Muscle layer of colon (tissue), 2 donors: ENCODE data around the gene SLC16A5.
"Not testable (repeated sequence)": the region's sequence is repeated elsewhere in the genome, so short reads cannot be mapped to it uniquely, and the experiment has no call there.

Experiments
- H3K27ac ChIP-seq: one replicate; pipeline ENCODE4 v1.7.0; 2013; ENCODE audit warnings: low read depth, mild to moderate bottlenecking, low read length, moderate library complexity
- H3K27me3 ChIP-seq, 2 donors: one replicate each; pipeline ENCODE4 v1.7.0; 2013; ENCODE audit warnings: low read length in 2 of 2, mild to moderate bottlenecking in 2 of 2; ENCODE audit not compliant: insufficient read depth in 2 of 2, control insufficient read depth in 1 of 2
- H3K36me3 ChIP-seq: one replicate; pipeline ENCODE4 v1.7.0; 2013; ENCODE audit warnings: mild to moderate bottlenecking, low read length; ENCODE audit not compliant: insufficient read depth
- H3K4me1 ChIP-seq: one replicate; pipeline ENCODE4 v1.7.0; 2013; ENCODE audit warnings: mild to moderate bottlenecking, low read length; ENCODE audit not compliant: insufficient read depth
- H3K4me3 ChIP-seq, 2 donors: one replicate each; pipeline ENCODE4 v1.7.0; 2013; ENCODE audit warnings: low read length in 2 of 2, low read depth in 1 of 2, mild to moderate bottlenecking in 1 of 2, moderate library complexity in 1 of 2
- H3K9ac ChIP-seq: one replicate; pipeline ENCODE4 v1.7.0; 2013; ENCODE audit warnings: low read length
- H3K9me3 ChIP-seq: one replicate; pipeline ENCODE4 v1.7.0; 2013; ENCODE audit warnings: mild to moderate bottlenecking, low read length
- donor health status: abdominal sarcoma.
- donor health status: Adenocarcinoma of cecum.

The SLC16A5 gene

DNA sequence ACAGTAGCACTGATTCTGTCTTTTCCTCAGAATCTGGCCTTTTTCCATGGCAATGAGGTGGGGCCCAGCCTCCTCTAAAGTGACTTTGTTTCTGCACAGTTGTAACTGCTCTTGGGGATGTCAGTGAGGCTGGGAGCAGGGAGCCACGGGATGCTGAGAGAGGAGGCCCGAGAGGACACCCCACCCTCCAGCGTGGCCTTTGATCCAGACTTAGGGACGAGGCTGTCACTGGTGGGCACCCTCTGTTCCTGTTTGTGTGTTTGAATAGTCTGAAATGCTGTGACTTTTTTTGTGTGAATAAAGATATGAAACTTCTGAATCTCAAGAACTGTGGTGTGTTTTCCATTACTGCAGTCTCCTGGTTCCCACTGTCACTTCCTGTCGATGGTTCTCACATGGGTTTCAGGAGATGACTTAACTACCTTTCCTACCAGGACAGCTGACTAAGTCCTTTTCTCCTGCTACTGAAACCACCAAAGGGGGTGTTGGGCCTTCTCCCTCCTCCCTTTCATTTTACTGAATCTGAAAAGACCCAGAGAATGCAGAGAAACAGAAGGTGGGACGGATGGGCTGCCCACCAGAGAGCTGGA, 22.1 kb upstream of the SLC16A5 start:
- Histone ChIP-seq H3K27me3 (no peaks in the 10 kb centered on the region), H3K9ac (no peak overlapping the region), H3K9me3 (no peaks in the 10 kb centered on the region), H3K4me3 (no peak overlapping the region), H3K36me3 (peaks cover 42% of the 10 kb centered on the region), H3K27ac (no peak overlapping the region), H3K4me1 (no peaks in the 10 kb centered on the region)

DNA sequence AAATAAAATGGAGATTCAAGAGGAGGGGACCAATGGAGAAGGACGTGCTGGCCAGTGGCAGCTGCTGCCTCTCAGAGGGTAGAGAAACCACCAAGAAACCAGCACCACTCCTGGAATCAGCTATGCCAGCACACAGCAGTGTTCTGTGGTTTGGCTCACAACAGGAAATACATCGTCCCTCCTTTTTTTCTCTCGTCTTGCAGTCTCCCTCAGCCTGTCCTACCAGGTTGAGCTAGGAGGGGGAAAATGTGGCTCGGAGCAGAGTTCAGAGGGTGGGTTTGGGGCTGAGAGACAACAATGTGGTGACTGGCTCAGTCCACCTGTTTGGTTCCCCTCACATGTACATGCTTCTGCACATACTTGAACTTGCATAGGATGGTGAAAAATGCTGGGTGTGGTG, 19.9 kb upstream of the SLC16A5 start:
- H3K36me3 ChIP-seq, result peaks cover 26% of the 10 kb centered on the region
- no peaks in the 10 kb centered on the region for H3K9me3 ChIP-seq
- no peak overlapping the region for H3K9ac ChIP-seq
- H3K4me1 ChIP-seq, result no peaks in the 10 kb centered on the region
- no peak overlapping the region for H3K27ac ChIP-seq
- H3K4me3 ChIP-seq, result no peak overlapping the region
- H3K27me3 ChIP-seq, result no peaks in the 10 kb centered on the region

DNA sequence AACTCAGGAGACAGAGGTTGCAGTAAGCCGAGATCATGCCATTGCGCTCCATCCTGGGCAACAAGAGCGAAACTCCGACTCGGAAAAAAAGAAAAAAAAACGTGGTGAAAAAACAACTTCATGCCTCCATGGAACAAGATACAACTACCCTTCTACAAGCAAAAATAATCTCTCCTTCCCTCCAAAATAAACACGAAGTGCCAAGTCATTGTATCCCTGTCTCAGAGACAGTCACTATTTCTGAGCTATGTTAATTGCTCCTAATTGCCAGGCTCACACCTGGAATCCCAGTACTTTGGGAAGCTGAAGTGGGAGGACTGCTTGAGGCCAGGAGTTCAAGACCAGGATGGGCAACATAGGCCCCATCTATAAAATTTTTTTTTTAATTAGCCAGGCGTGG, 19.0 kb upstream of the SLC16A5 start:
- peaks cover 5% of the 10 kb centered on the region for H3K4me1 ChIP-seq
- no peaks in the 10 kb centered on the region for H3K9me3 ChIP-seq
- no peak overlapping the region for H3K27ac ChIP-seq
- peaks cover 17% of the 10 kb centered on the region for H3K36me3 ChIP-seq
- H3K27me3 ChIP-seq, result no peaks in the 10 kb centered on the region
- H3K9ac ChIP-seq, result no peak overlapping the region
- H3K4me3 ChIP-seq, result no peak overlapping the region

DNA sequence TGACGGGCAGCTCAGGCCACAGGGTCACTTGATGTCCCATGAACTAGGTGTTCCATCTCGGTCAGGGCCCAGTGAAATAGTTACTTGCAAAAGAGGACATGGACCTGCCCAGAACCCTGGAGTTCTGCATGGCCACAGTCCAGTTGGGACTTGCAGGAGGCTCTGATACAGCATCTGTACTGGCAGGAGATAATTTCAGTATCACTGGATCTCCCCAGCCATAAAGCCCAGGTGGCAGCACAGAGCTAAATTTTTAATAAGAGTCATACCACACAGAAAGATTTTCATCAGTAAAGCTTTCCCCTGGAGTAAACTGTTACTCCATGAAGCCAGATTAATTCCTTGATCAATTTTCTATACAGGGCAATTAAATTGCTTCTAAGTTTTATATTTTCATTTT, 18.0 kb upstream of the SLC16A5 start:
- H3K36me3 ChIP-seq, result peaks cover 7% of the 10 kb centered on the region
- no peaks in the 10 kb centered on the region for H3K27me3 ChIP-seq
- no peaks in the 10 kb centered on the region for H3K9me3 ChIP-seq
- H3K27ac ChIP-seq, result no peak overlapping the region
- no peak overlapping the region for H3K4me3 ChIP-seq
- H3K4me1 ChIP-seq, result peaks cover 14% of the 10 kb centered on the region
- H3K9ac ChIP-seq, result no peak overlapping the region

DNA sequence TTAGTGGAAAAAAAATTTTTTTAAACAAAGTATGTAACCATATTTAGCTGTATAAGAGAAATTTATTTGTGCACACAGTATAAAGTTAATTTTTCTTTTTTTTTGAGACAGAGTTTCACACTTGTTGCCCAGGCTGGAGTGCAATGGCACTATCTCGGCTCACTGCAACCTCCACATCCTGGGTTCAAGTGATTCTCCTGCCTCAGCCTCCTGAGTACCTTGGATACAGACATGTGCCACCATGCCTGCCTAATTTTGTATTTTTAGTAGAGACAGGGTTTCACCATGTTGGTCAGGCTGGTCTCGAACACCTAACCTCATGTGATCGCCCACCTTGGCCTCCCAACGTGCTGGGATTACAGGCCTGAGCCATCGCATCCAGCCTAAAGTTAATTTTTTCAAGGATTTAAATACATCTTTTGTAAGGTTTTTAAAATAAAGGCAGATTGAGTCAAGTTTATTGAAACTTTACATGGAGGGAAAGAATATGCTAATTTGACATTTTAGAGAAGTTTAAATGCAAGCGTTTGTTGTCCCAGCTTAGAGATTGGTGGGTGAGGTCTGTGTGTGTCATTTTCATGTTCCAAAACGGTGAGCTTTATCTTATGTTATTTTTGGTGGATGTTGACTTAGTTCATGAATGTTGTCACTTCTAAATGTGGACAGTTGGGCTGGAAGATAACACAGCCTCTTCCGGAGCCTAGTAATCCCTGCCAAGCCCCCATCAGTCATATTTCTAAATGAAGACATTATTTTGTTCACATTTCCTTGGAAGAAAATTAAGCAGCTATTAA, 16.1 kb upstream of the SLC16A5 start:
- H3K27me3 ChIP-seq, H3K27ac ChIP-seq, H3K4me3 ChIP-seq, H3K36me3 ChIP-seq, H3K9me3 ChIP-seq, H3K9ac ChIP-seq: not testable (repeated sequence)
- H3K4me1 ChIP-seq, result peaks cover 14% of the 10 kb centered on the region

DNA sequence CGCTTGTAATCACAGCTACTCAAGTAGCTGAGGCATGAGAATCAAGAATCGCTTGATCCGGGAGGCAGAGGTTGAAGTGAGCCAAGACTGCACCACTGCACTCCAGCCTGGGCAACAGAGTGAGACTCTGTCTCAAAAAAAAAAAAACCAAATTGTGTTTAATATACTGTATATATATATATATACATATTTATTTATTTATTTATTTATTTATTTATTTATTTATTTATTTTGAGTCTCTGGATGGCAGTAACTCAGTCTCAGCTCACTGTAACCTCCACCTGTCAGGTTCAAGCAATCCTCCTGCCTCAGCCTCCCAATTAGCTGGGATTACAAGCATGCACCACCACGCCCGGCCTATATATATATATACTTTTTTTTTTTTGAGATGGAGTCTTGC, 14.8 kb upstream of the SLC16A5 start:
- not testable (repeated sequence) for H3K4me3 ChIP-seq, H3K36me3 ChIP-seq, H3K27me3 ChIP-seq, H3K27ac ChIP-seq, H3K9me3 ChIP-seq, H3K9ac ChIP-seq
- peaks cover 17% of the 10 kb centered on the region for H3K4me1 ChIP-seq

DNA sequence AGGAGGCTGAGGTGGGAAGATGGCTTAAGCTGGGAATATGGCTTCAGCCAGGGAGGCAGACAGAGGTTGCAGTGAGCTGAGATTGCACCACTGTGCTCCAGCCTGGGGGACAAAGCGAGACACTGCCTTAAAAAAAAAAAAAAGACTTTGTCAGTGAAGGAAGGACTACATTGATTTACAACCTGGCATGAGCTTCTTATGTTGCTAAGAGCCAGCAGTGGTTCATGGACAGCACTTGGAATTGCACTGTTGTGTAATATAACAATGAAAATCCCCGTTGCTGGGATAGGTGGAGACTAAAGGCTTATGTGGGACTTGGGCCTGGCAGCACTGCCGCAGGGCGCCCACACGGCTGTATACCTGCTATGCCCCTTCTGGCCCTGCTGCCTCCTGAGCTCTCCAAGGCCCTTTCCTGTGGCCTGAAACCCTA, 14.1 kb upstream of the SLC16A5 start:
- no peak overlapping the region for H3K9ac ChIP-seq
- H3K27me3 ChIP-seq, result no peaks in the 10 kb centered on the region
- H3K36me3 ChIP-seq, result no peaks in the 10 kb centered on the region
- H3K27ac ChIP-seq, result peak overlapping the region; percentile 68
- no peak overlapping the region for H3K4me3 ChIP-seq
- H3K4me1 ChIP-seq, result peaks cover 21% of the 10 kb centered on the region
- H3K9me3 ChIP-seq, result no peaks in the 10 kb centered on the region

DNA sequence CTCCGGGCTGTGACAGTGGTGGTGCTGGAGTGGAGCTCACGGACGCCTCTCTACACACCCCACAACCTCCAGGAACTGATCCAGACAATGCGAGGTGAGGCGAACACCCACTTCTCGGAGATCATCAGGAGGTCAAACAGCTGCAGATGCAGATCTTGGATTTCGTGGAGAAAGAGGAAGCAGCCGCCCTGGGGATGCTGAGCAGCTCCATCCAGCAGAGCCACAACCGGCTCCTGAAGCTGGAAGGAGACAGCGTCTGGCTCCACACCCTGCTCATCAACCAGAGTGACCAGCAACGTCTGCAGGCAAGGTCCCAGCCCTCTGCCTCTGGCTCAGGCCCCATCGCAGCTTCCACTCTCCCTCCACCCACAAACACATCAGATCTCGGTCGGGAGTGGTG, 13.2 kb upstream of the SLC16A5 start:
- H3K4me3 ChIP-seq, result no peak overlapping the region
- no peaks in the 10 kb centered on the region for H3K9me3 ChIP-seq
- H3K27me3 ChIP-seq, result no peaks in the 10 kb centered on the region
- H3K4me1 ChIP-seq, result peaks cover 21% of the 10 kb centered on the region
- no peak overlapping the region for H3K9ac ChIP-seq
- no peaks in the 10 kb centered on the region for H3K36me3 ChIP-seq
- H3K27ac ChIP-seq, result peak overlapping the region; percentile 68

DNA sequence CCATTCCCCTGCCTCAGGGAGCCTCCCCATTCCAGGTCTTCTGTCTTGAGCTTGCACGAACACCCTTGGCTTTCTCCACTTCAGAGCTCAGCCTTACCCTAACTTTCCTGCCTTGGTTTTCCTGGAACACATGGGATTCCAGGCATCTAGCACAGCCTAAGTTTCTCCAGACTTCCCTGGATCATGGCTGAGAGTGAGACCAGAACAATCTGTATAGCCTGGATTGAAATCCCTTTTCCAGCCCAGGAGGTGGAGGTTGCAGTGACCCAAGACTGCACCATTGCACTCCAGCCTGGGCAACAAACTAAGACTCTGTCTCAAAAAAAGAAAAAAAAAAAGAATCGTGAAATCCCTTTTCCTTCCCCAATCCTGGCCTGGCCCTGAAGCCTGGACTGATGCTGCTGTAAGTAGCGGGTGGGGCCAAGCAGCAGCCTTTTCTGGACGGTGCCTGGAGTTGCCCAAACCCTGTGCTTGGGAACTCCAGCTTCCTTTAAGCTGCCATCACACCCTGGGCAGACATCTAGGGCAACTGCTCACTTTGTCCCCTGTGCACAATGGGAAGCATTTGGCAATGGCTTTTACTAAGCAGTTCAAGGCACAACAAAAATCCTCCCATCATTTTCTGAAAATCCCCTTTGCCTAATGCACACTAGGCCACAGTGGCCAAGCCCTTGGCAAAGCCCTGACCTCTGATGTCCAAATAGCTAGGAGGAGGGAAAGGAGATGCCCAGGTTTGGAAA, 12.0 kb upstream of the SLC16A5 start:
- H3K36me3 ChIP-seq, result no peaks in the 10 kb centered on the region
- no peaks in the 10 kb centered on the region for H3K9me3 ChIP-seq
- H3K27ac ChIP-seq, result no peak overlapping the region
- H3K4me1 ChIP-seq, result peaks cover 21% of the 10 kb centered on the region
- H3K27me3 ChIP-seq, result no peaks in the 10 kb centered on the region
- H3K9ac ChIP-seq, result no peak overlapping the region
- H3K4me3 ChIP-seq, result no peak overlapping the region

DNA sequence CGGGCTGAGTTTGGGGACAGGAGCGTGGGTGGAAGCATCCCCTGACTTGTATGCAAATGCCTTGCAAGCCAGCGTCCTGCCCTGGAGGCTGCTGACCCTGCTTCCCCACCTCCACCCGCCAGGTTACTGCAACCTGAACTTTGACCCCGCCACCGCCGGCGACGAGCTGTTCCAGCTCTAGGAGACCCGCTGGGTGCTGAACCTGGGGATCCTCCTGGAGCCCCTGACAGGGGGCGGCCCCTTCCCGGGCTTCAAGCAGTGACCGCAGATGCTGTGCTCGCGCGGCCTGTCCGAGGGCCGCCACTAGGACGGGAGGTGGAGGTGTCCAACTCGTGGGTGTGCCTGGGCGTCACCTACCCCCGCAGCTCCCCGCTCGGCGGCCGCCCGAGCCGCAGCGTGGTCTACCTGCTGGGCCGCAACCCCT, 10.7 kb upstream of the SLC16A5 start:
- Histone ChIP-seq H3K9me3 (no peaks in the 10 kb centered on the region), H3K9ac (peak overlapping the region; percentile 74), H3K27ac (peak overlapping the region; percentile 86), H3K4me1 (peaks cover 21% of the 10 kb centered on the region), H3K4me3 (peak overlapping the region; percentile 47 to 58), H3K27me3 (no peaks in the 10 kb centered on the region), H3K36me3 (no peaks in the 10 kb centered on the region)

DNA sequence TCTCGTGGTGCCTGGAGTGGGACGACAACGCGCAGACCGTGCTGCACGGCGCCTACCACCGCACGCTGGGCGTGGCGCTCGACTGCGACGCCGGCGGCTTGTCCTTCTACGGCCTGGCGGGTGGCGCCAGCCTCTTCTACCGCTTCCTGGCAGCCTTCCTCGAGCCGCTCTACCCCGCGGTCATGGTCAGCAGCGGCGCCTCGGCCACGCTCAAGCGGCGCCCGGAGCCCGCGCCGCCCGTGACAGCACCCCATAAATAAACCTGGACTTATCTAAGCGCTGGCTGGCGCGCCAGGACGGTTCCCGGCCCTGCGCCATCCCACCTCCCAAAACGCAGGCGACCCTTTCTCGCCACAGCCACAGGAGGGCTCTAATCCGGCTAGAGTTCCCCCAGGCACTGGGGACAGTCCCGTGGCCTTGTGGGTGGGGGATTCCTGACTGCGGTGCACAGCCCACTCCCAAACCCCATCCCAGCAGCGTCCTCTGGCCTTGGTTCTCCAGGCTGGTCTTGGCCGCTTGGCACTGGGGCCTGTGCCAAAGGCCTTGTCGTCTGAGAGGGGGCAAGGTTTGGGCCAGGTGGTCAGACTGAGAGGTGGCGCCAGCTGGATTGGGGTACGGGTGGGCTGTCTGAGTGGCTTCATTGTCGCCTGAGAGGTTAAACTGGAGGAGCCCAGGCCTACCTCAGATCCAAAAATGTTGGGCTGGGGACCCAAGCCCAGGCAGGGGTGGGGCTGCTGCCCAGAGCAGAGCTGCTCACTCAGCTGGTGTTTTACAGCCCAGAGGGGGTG, 10.1 kb upstream of the SLC16A5 start:
- H3K9me3 ChIP-seq, result no peaks in the 10 kb centered on the region
- no peaks in the 10 kb centered on the region for H3K36me3 ChIP-seq
- H3K4me1 ChIP-seq, result peaks cover 21% of the 10 kb centered on the region
- H3K4me3 ChIP-seq, result peak overlapping the region; percentile 47 to 58
- H3K27ac ChIP-seq, result peak overlapping the region; percentile 86
- H3K27me3 ChIP-seq, result no peaks in the 10 kb centered on the region
- peak overlapping the region; percentile 74 for H3K9ac ChIP-seq
